ENCODE data around the gene DSTN.

The DSTN gene

GRCh38 chr20:17566345-17566744 lies 3.5 kb upstream of the DSTN start:
- H2BK5ac ChIP-seq (ENCODE audit: low read length) = no peak overlapping the region
- no peak overlapping the region for H3K4me3 ChIP-seq (ENCODE audit: low read length in 2 of 2)
- no peaks in the 10 kb centered on the region for H3K9me3 ChIP-seq (replicated peaks in 1 of 2; ENCODE audit: control insufficient read depth in 2 of 2, insufficient read depth in 1 of 2, low read depth in 1 of 2, low read length in 2 of 2)
- H2BK12ac ChIP-seq (ENCODE audit: low read length) = no peak overlapping the region
- H3K9ac ChIP-seq (ENCODE audit: low read depth, low read length, poor library complexity) = no peak overlapping the region
- no peak for DNase-seq (ENCODE audit: low spot score)
- H3K23ac ChIP-seq (ENCODE audit: low read depth, low read length, poor library complexity) = no peak overlapping the region
- H3K27me3 ChIP-seq (ENCODE audit: control insufficient read depth in 3 of 3, insufficient read depth in 3 of 3, low read depth in 1 of 3, low read length in 3 of 3) = peaks cover 0 to 3% (median 3%) of the 10 kb centered on the region in 3 experiments
- H4K91ac ChIP-seq (ENCODE audit: low read depth, low read length, poor library complexity) = no peak overlapping the region
- H2AK5ac ChIP-seq (ENCODE audit: low read depth, low read length) = no peak overlapping the region
- no peak overlapping the region for H3K18ac ChIP-seq (ENCODE audit: low read length)
- H2BK120ac ChIP-seq (ENCODE audit: low read depth, low read length) = no peak overlapping the region
- no CpG with 5 or more reads among the region's 3 CpGs for WGBS, 2 donors (ENCODE audit: extremely low coverage in 2 of 2, insufficient read length in 2 of 2, insufficient replicate concordance in 1 of 2)
- H2BK15ac ChIP-seq (ENCODE audit: low read length) = no peak overlapping the region
- H3K79me1 ChIP-seq (ENCODE audit: low read depth, low read length) = no peaks in the 10 kb centered on the region
- H3K4me1 ChIP-seq (ENCODE audit: control insufficient read depth in 2 of 2, insufficient read depth in 1 of 2, low read depth in 1 of 2, low read length in 2 of 2) = peaks cover 2% of the 10 kb centered on the region in 2 donors
- no peak overlapping the region for H3K14ac ChIP-seq (ENCODE audit: low read length)
- H3K4ac ChIP-seq (ENCODE audit: low read length) = no peak overlapping the region
- H2AFZ ChIP-seq (ENCODE audit: low read length) = no peak overlapping the region
- H3K36me3 ChIP-seq (replicated peaks in 1 of 2; ENCODE audit: control insufficient read depth in 2 of 2, insufficient read depth in 2 of 2, low read length in 2 of 2) = no peaks in the 10 kb centered on the region
- no peak overlapping the region for H3K4me2 ChIP-seq (ENCODE audit: insufficient read depth, low read length, poor library complexity, severe bottlenecking)
- no peak overlapping the region for H4K8ac ChIP-seq (ENCODE audit: low read depth, low read length)
- no peak overlapping the region for H3K27ac ChIP-seq (replicated peaks; ENCODE audit: low read length)

GRCh38 chr20:17568045-17568788 lies 1.7 kb upstream of the DSTN start:
- no peak overlapping the region for H3K23ac ChIP-seq (ENCODE audit: low read depth, low read length, poor library complexity)
- H3K4me1 ChIP-seq (ENCODE audit: control insufficient read depth in 2 of 2, insufficient read depth in 1 of 2, low read depth in 1 of 2, low read length in 2 of 2) = peaks cover 6 to 7% of the 10 kb centered on the region in 2 donors
- H3K36me3 ChIP-seq (replicated peaks in 1 of 2; ENCODE audit: control insufficient read depth in 2 of 2, insufficient read depth in 2 of 2, low read length in 2 of 2) = no peaks in the 10 kb centered on the region
- peaks cover 0 to 3% (median 3%) of the 10 kb centered on the region in 3 experiments for H3K27me3 ChIP-seq (ENCODE audit: control insufficient read depth in 3 of 3, insufficient read depth in 3 of 3, low read depth in 1 of 3, low read length in 3 of 3)
- H2BK120ac ChIP-seq (ENCODE audit: low read depth, low read length) = no peak overlapping the region
- no peaks in the 10 kb centered on the region for H3K79me1 ChIP-seq (ENCODE audit: low read depth, low read length)
- no peak overlapping the region for H2BK5ac ChIP-seq (ENCODE audit: low read length)
- WGBS, 2 donors (ENCODE audit: extremely low coverage in 2 of 2, insufficient read length in 2 of 2, insufficient replicate concordance in 1 of 2) = no CpG with 5 or more reads among the region's 6 CpGs
- no peaks in the 10 kb centered on the region for H3K9me3 ChIP-seq (replicated peaks in 1 of 2; ENCODE audit: control insufficient read depth in 2 of 2, insufficient read depth in 1 of 2, low read depth in 1 of 2, low read length in 2 of 2)
- no peak overlapping the region for H3K4ac ChIP-seq (ENCODE audit: low read length)
- no peak overlapping the region for H3K9ac ChIP-seq (ENCODE audit: low read depth, low read length, poor library complexity)
- H3K27ac ChIP-seq (replicated peaks; ENCODE audit: low read length) = no peak overlapping the region
- H2AFZ ChIP-seq (ENCODE audit: low read length) = peak overlapping the region; percentile 91
- no peak overlapping the region for H4K91ac ChIP-seq (ENCODE audit: low read depth, low read length, poor library complexity)
- peak overlapping the region; percentile 83 for H3K4me2 ChIP-seq (ENCODE audit: insufficient read depth, low read length, poor library complexity, severe bottlenecking)
- DNase-seq (ENCODE audit: low spot score) = no peak
- H2BK12ac ChIP-seq (ENCODE audit: low read length) = no peak overlapping the region
- H3K14ac ChIP-seq (ENCODE audit: low read length) = no peak overlapping the region
- H2AK5ac ChIP-seq (ENCODE audit: low read depth, low read length) = no peak overlapping the region
- no peak overlapping the region for H4K8ac ChIP-seq (ENCODE audit: low read depth, low read length)
- no peak overlapping the region for H3K18ac ChIP-seq (ENCODE audit: low read length)
- H3K4me3 ChIP-seq (ENCODE audit: low read length in 2 of 2) = peak overlapping the region in 1 of 2 donors; percentile 75
- no peak overlapping the region for H2BK15ac ChIP-seq (ENCODE audit: low read length)

GRCh38 chr20:17568972-17569521 lies 828 bp upstream of the DSTN start:
- H2BK5ac ChIP-seq (ENCODE audit: low read length) = peak overlapping the region; percentile 98
- H3K27ac ChIP-seq (replicated peaks; ENCODE audit: low read length) = peak overlapping the region; percentile 46
- H3K79me1 ChIP-seq (ENCODE audit: low read depth, low read length) = no peaks in the 10 kb centered on the region
- peaks cover 6 to 7% of the 10 kb centered on the region in 2 donors for H3K4me1 ChIP-seq (ENCODE audit: control insufficient read depth in 2 of 2, insufficient read depth in 1 of 2, low read depth in 1 of 2, low read length in 2 of 2)
- H4K8ac ChIP-seq (ENCODE audit: low read depth, low read length) = no peak overlapping the region
- DNase-seq (ENCODE audit: low spot score) = peak; percentile 40
- no peak overlapping the region for H2AK5ac ChIP-seq (ENCODE audit: low read depth, low read length)
- no peak overlapping the region for H3K18ac ChIP-seq (ENCODE audit: low read length)
- no peak overlapping the region for H2BK12ac ChIP-seq (ENCODE audit: low read length)
- peaks cover 0 to 6% of the 10 kb centered on the region in 2 donors for H3K36me3 ChIP-seq (replicated peaks in 1 of 2; ENCODE audit: control insufficient read depth in 2 of 2, insufficient read depth in 2 of 2, low read length in 2 of 2)
- peaks cover 0 to 3% (median 3%) of the 10 kb centered on the region in 3 experiments for H3K27me3 ChIP-seq (ENCODE audit: control insufficient read depth in 3 of 3, insufficient read depth in 3 of 3, low read depth in 1 of 3, low read length in 3 of 3)
- WGBS, 2 donors (ENCODE audit: extremely low coverage in 2 of 2, insufficient read length in 2 of 2, insufficient replicate concordance in 1 of 2) = no CpG with 5 or more reads among the region's 38 CpGs
- peak overlapping the region; percentile 75 to 80 for H3K4me3 ChIP-seq (ENCODE audit: low read length in 2 of 2)
- H2AFZ ChIP-seq (ENCODE audit: low read length) = peak overlapping the region; percentile 91
- no peak overlapping the region for H4K91ac ChIP-seq (ENCODE audit: low read depth, low read length, poor library complexity)
- no peak overlapping the region for H3K14ac ChIP-seq (ENCODE audit: low read length)
- H3K9ac ChIP-seq (ENCODE audit: low read depth, low read length, poor library complexity) = peak overlapping the region; percentile 60
- H3K4ac ChIP-seq (ENCODE audit: low read length) = no peak overlapping the region
- H3K23ac ChIP-seq (ENCODE audit: low read depth, low read length, poor library complexity) = no peak overlapping the region
- H2BK15ac ChIP-seq (ENCODE audit: low read length) = no peak overlapping the region
- H3K4me2 ChIP-seq (ENCODE audit: insufficient read depth, low read length, poor library complexity, severe bottlenecking) = peak overlapping the region; percentile 83
- H3K9me3 ChIP-seq (replicated peaks in 1 of 2; ENCODE audit: control insufficient read depth in 2 of 2, insufficient read depth in 1 of 2, low read depth in 1 of 2, low read length in 2 of 2) = no peaks in the 10 kb centered on the region
- H2BK120ac ChIP-seq (ENCODE audit: low read depth, low read length) = peak overlapping the region; percentile 61
